B cell (primary cell): ENCODE data around the gene ST3GAL3. TPM values are rescaled to one million over a fixed set of nuclear protein-coding genes. Genes with fewer than 3 reads are reported as not detected.

Experiments used
- ATAC-seq: fragments of 200-7000 bp; cut with Tn5 transposase; one replicate; pipeline ENCODE4 v1.10.0; 2021; ENCODE audit warnings: low read depth, mild to moderate bottlenecking, moderate number of reproducible peaks, moderate library complexity
- CTCF ChIA-PET: fragments of 350-600 bp; sonication (Branson Sonifier 250); formaldehyde crosslinking; loops from one replicate; lab custom pipeline; 2021; ENCODE audit warnings: antibody characterized with exemption, inconsistent platforms; lab: Charles Lee
- POLR2A ChIA-PET: fragments of 350-600 bp; sonication (Branson Sonifier 250); formaldehyde crosslinking; loops from one replicate; lab custom pipeline; 2021; ENCODE audit warnings: antibody characterized with exemption; lab: Charles Lee
- DNase-seq: peaks from one replicate; pipeline ENCODE4 v3.0.0; 2013
- H2AFZ ChIP-seq: 2 replicates; pipeline ENCODE4 v1.6.1; 2012; ENCODE audit warnings: mild to moderate bottlenecking, low read depth, low read length; ENCODE audit not compliant: insufficient read depth, poor library complexity, severe bottlenecking
- H3K27ac ChIP-seq, 2 donors: 1 replicate in 1 of 2; 2 replicates in 1 of 2; pipeline ENCODE4 v1.5.1; 2012 to 2013; ENCODE audit warnings: low read length in 2 of 2, mild to moderate bottlenecking in 2 of 2, moderate library complexity in 1 of 2
- H3K27me3 ChIP-seq, 4 experiments: fragments of 200-600 bp in 1 of 4; sonication (generic) in 1 of 4; replicated peaks in 1 of 4; 1 replicate in 2 of 4; 2 replicates in 2 of 4; pipeline versions ENCODE4 v1.6.1 to v1.7.0; 2013 to 2016; ENCODE audit warnings: low read length in 3 of 4, mild to moderate bottlenecking in 2 of 4, mixed read lengths in 1 of 4, moderate library complexity in 1 of 4; ENCODE audit not compliant: insufficient read depth in 4 of 4, control insufficient read depth in 3 of 4; ENCODE audit errors: control extremely low read depth in 1 of 4
- H3K36me3 ChIP-seq, 2 experiments: replicated peaks in 1 of 2; 1 replicate in 1 of 2; 2 replicates in 1 of 2; pipeline versions ENCODE4 v1.6.1 to v1.7.1; 2013; ENCODE audit warnings: low read length in 1 of 2; ENCODE audit not compliant: insufficient read depth in 2 of 2, control insufficient read depth in 1 of 2; ENCODE audit errors: control extremely low read depth in 1 of 2, extremely low read depth in 1 of 2
- H3K4me1 ChIP-seq, 2 donors: fragments of 200-600 bp in 1 of 2; sonication (generic) in 1 of 2; 1 replicate in 1 of 2; 2 replicates in 1 of 2; pipeline versions ENCODE4 v1.5.1 to v1.6.1; 2013 to 2017; ENCODE audit warnings: low read length in 2 of 2; ENCODE audit not compliant: control insufficient read depth in 2 of 2, insufficient read depth in 2 of 2
- H3K4me2 ChIP-seq: replicated peaks from 2 replicates; pipeline ENCODE3; 2012; ENCODE audit warnings: mild to moderate bottlenecking, low read depth, low read length; ENCODE audit not compliant: poor library complexity, severe bottlenecking
- H3K4me3 ChIP-seq, 5 experiments: fragments of 200-600 bp in 1 of 5; sonication (generic) in 1 of 5; 1 replicate in 3 of 5; 2 replicates in 2 of 5; pipeline versions ENCODE4 v1.5.1 to v1.7.0; 2011 to 2016; ENCODE audit warnings: low read length in 4 of 5, mild to moderate bottlenecking in 4 of 5, low read depth in 2 of 5, control low read depth in 1 of 5, moderate library complexity in 1 of 5; ENCODE audit not compliant: insufficient read depth in 1 of 5; ENCODE audit errors: control extremely low read depth in 1 of 5, extremely low read depth in 1 of 5
- H3K79me2 ChIP-seq: fragments of 200-600 bp; sonication (generic); one replicate; pipeline ENCODE4 v1.6.0; 2016; ENCODE audit warnings: low read length; ENCODE audit not compliant: control insufficient read depth, insufficient read depth
- H3K9ac ChIP-seq: fragments of 200-600 bp; sonication (generic); 2 replicates; pipeline ENCODE4 v1.6.1; 2017; ENCODE audit warnings: mild to moderate bottlenecking, low read length, moderate library complexity
- H3K9me3 ChIP-seq, 3 donors: one replicate each; pipeline versions ENCODE4 v1.6.1 to v1.7.1; 2013; ENCODE audit warnings: low read length in 2 of 3; ENCODE audit not compliant: control insufficient read depth in 2 of 3, insufficient read depth in 1 of 3; ENCODE audit errors: control extremely low read depth in 1 of 3
- H4K20me1 ChIP-seq: 2 replicates; pipeline ENCODE4 v1.6.0; 2012; ENCODE audit warnings: mild to moderate bottlenecking, low read length; ENCODE audit not compliant: insufficient read depth, control insufficient read depth, poor library complexity, severe bottlenecking
- H3K27ac Mint-ChIP-seq: one replicate; pipeline ENCODE4 v1.8.0; 2021; ENCODE audit warnings: mixed read lengths
- H3K27me3 Mint-ChIP-seq: one replicate; pipeline ENCODE4 v1.8.0; 2021; ENCODE audit warnings: mixed read lengths
- H3K4me1 Mint-ChIP-seq: one replicate; pipeline ENCODE4 v1.8.0; 2021; ENCODE audit warnings: mixed read lengths
- H3K4me3 Mint-ChIP-seq: one replicate; pipeline ENCODE4 v1.8.0; 2021; ENCODE audit warnings: mixed read lengths
- H3K9me3 Mint-ChIP-seq: one replicate; pipeline ENCODE4 v1.8.0; 2022; ENCODE audit warnings: mixed read lengths; ENCODE audit not compliant: insufficient read depth
- EZH2 ChIP-seq: IDR thresholded peaks from 2 replicates; pipeline ENCODE4 v1.6.1; 2012; ENCODE audit warnings: borderline replicate concordance, low read depth, mild to moderate bottlenecking, moderate library complexity, low read length; ENCODE audit not compliant: insufficient read depth, poor library complexity, severe bottlenecking
- WGBS: methylation state at CpG from one replicate; pipeline ENCODE4 v1.1.5; 2013; ENCODE audit warnings: missing lambda C conversion rate; ENCODE audit not compliant: insufficient coverage; 5-methylcytosine and 5-hydroxymethylcytosine counted together
- intact Hi-C: fragments of 100-400 bp; cut with micrococcal nuclease; formaldehyde crosslinking; loops from one replicate; pipeline ENCODE4 v1.10.0; 2022
- polyA plus RNA-seq: library from polyadenylated mRNA; depleted of rRNA; stranded (reverse); fragments of >200 nt; gene quantifications from 2 replicates; pipeline ENCODE4 v1.2.3, GENCODE V29; 2012
- total RNA-seq, 2 donors: library from RNA; stranded (reverse); fragments of 120-200 nt in 1 of 2; gene quantifications; 1 replicate in 1 of 2; 2 replicates in 1 of 2; pipeline versions ENCODE4 v1.2.3 to v1.2.4, GENCODE V29; 2013 to 2022
- TF ChIP-seq, protein P1 (sequence below): fragments of 200-600 bp; IDR thresholded peaks from one replicate; pipeline ENCODE4 v1.8.0; 2022; ENCODE audit warnings: antibody characterized with exemption, mild to moderate bottlenecking

Gene ST3GAL3
- total and polyA plus RNA-seq, 2 donors (not counting 1 experiment from before 2014, with no cell fraction given) = 16.8 to 31.4 TPM

GRCh38 chr1:43729816-43730463 is 22.6 kb downstream of the ST3GAL3 start:
- Histone ChIP-seq H3K9me3 (no peaks in the 10 kb centered on the region), H3K9ac (no peak overlapping the region), H3K36me3 (no peaks in the 10 kb centered on the region), H3K4me1 (peaks cover 0 to 3% of the 10 kb centered on the region in 2 donors), H3K27me3 (no peaks in the 10 kb centered on the region), H4K20me1 (no peaks in the 10 kb centered on the region), H2AFZ (no peak overlapping the region), H3K79me2 (peaks cover 13% of the 10 kb centered on the region), H3K4me3 (no peak overlapping the region), H3K4me2 (no peak overlapping the region), H3K27ac (no peak overlapping the region)
- POLR2A ChIA-PET = no interaction called here
- H3K9me3 Mint-ChIP-seq = no peaks in the 10 kb centered on the region
- H3K27me3 Mint-ChIP-seq = no peaks in the 10 kb centered on the region
- no peak overlapping the region for H3K4me3 Mint-ChIP-seq
- peaks cover 4% of the 10 kb centered on the region for H3K4me1 Mint-ChIP-seq
- ATAC-seq (no peak), DNase-seq (no peak)
- WGBS = 100% methylated on average over 1 of the region's 4 CpGs
- CTCF ChIA-PET = no interaction called here
- no peak for TF ChIP-seq EZH2
- TF ChIP-seq, protein P1, sequence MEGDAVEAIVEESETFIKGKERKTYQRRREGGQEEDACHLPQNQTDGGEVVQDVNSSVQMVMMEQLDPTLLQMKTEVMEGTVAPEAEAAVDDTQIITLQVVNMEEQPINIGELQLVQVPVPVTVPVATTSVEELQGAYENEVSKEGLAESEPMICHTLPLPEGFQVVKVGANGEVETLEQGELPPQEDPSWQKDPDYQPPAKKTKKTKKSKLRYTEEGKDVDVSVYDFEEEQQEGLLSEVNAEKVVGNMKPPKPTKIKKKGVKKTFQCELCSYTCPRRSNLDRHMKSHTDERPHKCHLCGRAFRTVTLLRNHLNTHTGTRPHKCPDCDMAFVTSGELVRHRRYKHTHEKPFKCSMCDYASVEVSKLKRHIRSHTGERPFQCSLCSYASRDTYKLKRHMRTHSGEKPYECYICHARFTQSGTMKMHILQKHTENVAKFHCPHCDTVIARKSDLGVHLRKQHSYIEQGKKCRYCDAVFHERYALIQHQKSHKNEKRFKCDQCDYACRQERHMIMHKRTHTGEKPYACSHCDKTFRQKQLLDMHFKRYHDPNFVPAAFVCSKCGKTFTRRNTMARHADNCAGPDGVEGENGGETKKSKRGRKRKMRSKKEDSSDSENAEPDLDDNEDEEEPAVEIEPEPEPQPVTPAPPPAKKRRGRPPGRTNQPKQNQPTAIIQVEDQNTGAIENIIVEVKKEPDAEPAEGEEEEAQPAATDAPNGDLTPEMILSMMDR = no peak
- intact Hi-C loops = no loop called here
- no peak overlapping the region for H3K27ac Mint-ChIP-seq

DNA sequence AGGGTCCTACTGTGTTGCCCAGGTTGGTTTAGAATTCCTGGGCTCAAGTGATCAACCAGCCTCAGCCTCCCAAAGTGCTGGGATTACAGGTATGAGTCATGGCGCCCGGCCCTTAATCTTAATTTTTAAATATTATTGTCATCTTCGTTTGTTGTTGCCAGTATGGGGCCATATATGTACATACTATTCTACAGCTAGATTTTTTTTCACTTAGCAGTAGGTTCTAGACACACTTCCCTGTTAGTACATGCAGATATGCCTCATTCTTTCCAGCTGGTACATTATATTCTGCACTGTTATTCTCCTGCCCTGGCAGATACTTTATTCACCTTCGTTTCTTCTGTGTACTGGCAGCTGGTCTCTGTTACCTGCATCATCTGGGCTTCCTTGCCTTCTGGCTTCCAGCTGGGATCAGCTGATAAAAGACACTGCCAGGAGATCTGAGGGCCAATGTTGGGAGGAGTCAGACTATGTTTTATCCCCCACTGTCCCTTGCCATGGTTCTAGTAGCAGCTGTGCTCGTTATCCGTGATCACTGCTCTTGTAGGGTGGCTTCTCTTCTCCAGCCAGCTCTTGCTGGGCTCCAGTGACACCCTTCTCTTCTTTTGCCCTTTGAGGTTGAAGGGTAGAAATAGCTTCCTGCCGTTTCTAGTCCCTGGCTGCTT is 24.7 kb downstream of the ST3GAL3 start:
- no peak for TF ChIP-seq EZH2
- TF ChIP-seq, protein P1 = no peak
- Histone ChIP-seq H3K9ac (no peak overlapping the region), H3K27me3 (no peaks in the 10 kb centered on the region), H4K20me1 (no peaks in the 10 kb centered on the region), H3K79me2 (peaks cover 13% of the 10 kb centered on the region), H3K4me3 (no peak overlapping the region), H3K9me3 (no peaks in the 10 kb centered on the region), H3K4me2 (no peak overlapping the region), H2AFZ (no peak overlapping the region), H3K4me1 (no peaks in the 10 kb centered on the region), H3K36me3 (peaks cover 0 to 3% of the 10 kb centered on the region in 2 experiments), H3K27ac (no peak overlapping the region)
- ChIA-PET POLR2A (no interaction called here), CTCF (interaction anchor here (0.7 kb wide), 1 partner anchor 34 kb away, joined by 3 read pairs; no protein-coding TSS in a partner anchor)
- intact Hi-C loops = no loop called here
- DNase-seq (no peak), ATAC-seq (no peak)
- Mint-ChIP-seq H3K4me1 (peaks cover 3% of the 10 kb centered on the region), H3K9me3 (no peaks in the 10 kb centered on the region), H3K4me3 (no peak overlapping the region), H3K27ac (no peak overlapping the region), H3K27me3 (no peaks in the 10 kb centered on the region)
- 95% methylated on average over 2 of the region's 7 CpGs for WGBS
